GM10266 (cell line): ENCODE data around the gene BCAT1.

Source experiments
- DNase-seq: peaks from one replicate; pipeline ENCODE4 v3.0.0; 2012; ENCODE audit errors: extremely low spot score
- CTCF ChIP-seq: IDR thresholded peaks from 2 replicates; pipeline ENCODE4 v1.5.1; 2012; ENCODE audit warnings: mild to moderate bottlenecking, low read depth; ENCODE audit not compliant: control insufficient read depth, insufficient read depth; ENCODE audit errors: missing control alignments

Gene BCAT1

GRCh38 chr12:24764712-24765111 lies 184.2 kb downstream of the BCAT1 start:
- no peak for DNase-seq
- TF ChIP-seq CTCF = no peak

- no peak for DNase-seq
- TF ChIP-seq CTCF = no peak
Observed at GRCh38 chr12:24760606-24761378, 188.1 kb downstream of the BCAT1 start.

- no peak for TF ChIP-seq CTCF
- no peak for DNase-seq
Observed at GRCh38 chr12:24760162-24760561, 188.7 kb downstream of the BCAT1 start.
